Activated CD4-positive, alpha-beta T cell treated with anti-CD3 and anti-CD28 coated beads, Interleukin-2, amount 10 ng/mL, durations not matched to agents 24 days and 14 days (primary cell): ENCODE data around the gene HSH2D. TPM values are rescaled to one million over a fixed set of nuclear protein-coding genes. Genes with fewer than 3 reads are reported as not detected.
A peak's percentile ranks its signal among the peaks of the same experiment; 100 is the strongest.
"Not testable (repeated sequence)": the region's sequence is repeated elsewhere in the genome, so short reads cannot be mapped to it uniquely, and the experiment has no call there.

Experiments used
- DNase-seq: peaks from one replicate; pipeline ENCODE4 v3.0.0; 2022
- H3K27ac Mint-ChIP-seq: one replicate; pipeline ENCODE4 v1.8.0; 2022; ENCODE audit warnings: mild to moderate bottlenecking, mixed read lengths
- H3K27me3 Mint-ChIP-seq: one replicate; pipeline ENCODE4 v1.8.0; 2022; ENCODE audit warnings: mixed read lengths
- H3K36me3 Mint-ChIP-seq: one replicate; pipeline ENCODE4 v1.8.0; 2022; ENCODE audit warnings: low read depth, mild to moderate bottlenecking, mixed read lengths
- H3K4me1 Mint-ChIP-seq: one replicate; pipeline ENCODE4 v1.8.0; 2021; ENCODE audit warnings: mixed read lengths
- H3K4me3 Mint-ChIP-seq: one replicate; pipeline ENCODE4 v1.8.0; 2022; ENCODE audit warnings: mild to moderate bottlenecking, moderate library complexity, mixed read lengths
- H3K9me3 Mint-ChIP-seq: one replicate; pipeline ENCODE4 v1.8.0; 2021; ENCODE audit warnings: mixed read lengths
- intact Hi-C: fragments of 100-400 bp; cut with micrococcal nuclease; formaldehyde crosslinking; loops from one replicate; pipeline ENCODE4 v1.15.1; 2023
- total RNA-seq: library from RNA; stranded (reverse); gene quantifications from 2 replicates; pipeline ENCODE4 v1.2.3, GENCODE V29; 2022

HSH2D gene
- 22.7 and 23.1 TPM in 2 replicates for total RNA-seq

GRCh38 chr19:16143399-16144215, at the start of gene HSH2D:
Gene HSH2D (plus strand): TSS chr19:16143685. CDS start chr19:16148751, 5,066 bp downstream.
- DNase-seq, result peak; percentile 95
- H3K9me3 Mint-ChIP-seq, result no peaks in the 10 kb centered on the region
- peaks cover 15% of the 10 kb centered on the region for H3K36me3 Mint-ChIP-seq
- H3K27ac Mint-ChIP-seq, result peak within 1 kb of the TSS; percentile 98
- peak within 1 kb of the TSS; percentile 96 for H3K4me3 Mint-ChIP-seq
- peaks cover 45% of the 10 kb centered on the region for H3K4me1 Mint-ChIP-seq
- H3K27me3 Mint-ChIP-seq, result no peaks in the 10 kb centered on the region
- intact Hi-C loops, result loop anchor here (1.0 to 2.0 kb wide), 3 partner anchors 17 to 39 kb away; no protein-coding TSS in a partner anchor

DNA sequence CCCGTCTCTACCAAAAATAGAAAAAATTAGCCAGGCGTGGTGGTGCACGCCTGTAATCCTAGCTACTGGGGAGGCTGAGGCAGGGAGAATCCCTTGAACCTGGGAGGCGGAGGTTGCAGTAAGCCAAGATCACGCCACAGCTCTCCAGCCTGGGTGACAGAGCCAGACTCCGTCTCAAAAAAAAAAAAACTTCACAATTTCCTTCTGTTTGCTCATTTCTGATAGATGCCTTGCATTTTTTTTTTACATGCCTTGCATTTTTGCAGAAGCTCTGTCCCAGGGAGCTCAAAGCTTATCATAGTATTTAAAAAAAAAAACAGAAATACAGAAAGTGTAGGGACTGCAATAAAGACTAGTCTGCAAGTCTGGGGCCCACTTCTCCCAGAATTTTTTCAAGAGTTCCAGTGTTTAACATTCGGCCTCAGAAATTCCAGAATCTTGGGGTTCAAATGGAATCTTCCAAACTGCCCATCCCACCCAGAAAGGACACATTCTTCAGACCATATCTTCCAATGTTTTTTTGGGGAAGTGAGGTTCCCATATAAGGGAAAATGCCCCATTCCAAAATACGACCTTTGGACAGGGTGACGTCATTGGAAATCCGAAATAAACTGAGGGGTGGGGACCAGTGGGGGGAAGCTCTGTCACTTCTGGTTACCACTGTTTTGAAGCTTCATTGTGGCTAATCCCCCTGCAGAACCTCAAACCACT, 49.0 kb upstream of the HSH2D start:
- intact Hi-C loops, result no loop called here
- Mint-ChIP-seq H3K27me3 (no peaks in the 10 kb centered on the region), H3K4me3 (peak overlapping the region; percentile 52), H3K36me3 (peaks cover 81% of the 10 kb centered on the region), H3K9me3 (no peaks in the 10 kb centered on the region), H3K4me1 (peaks cover 29% of the 10 kb centered on the region), H3K27ac (peak overlapping the region; percentile 86)
- DNase-seq, result no peak

GRCh38 chr19:16095071-16095571, 48.4 kb upstream of the HSH2D start:
- intact Hi-C loops, result no loop called here
- Mint-ChIP-seq H3K27me3 (no peaks in the 10 kb centered on the region), H3K4me3 (peak overlapping the region; percentile 52), H3K9me3 (no peaks in the 10 kb centered on the region), H3K4me1 (peaks cover 27% of the 10 kb centered on the region), H3K36me3 (peaks cover 80% of the 10 kb centered on the region), H3K27ac (peak overlapping the region; percentile 86)
- DNase-seq, result no peak

- peak overlapping the region; percentile 72 for H3K27ac Mint-ChIP-seq
Measured at GRCh38 chr19:16096280-16096855, 47.1 kb upstream of the HSH2D start.

DNA sequence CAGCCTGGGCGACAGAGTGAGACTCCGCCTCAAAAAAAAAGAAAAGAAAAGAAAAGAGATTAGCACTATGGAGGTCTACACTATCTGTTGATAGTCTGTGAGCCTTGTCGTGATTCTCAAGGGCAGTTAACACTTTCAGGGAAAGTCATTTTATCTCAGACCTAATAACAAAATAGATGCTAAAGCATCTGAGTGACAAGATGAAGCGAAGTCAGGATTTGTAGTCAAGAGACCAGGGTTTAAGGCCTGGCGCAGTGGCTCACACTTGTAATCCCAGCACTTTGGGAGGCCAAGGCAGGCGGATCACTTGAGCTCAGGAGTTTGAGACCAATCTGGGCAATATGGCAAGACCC, 45.1 kb upstream of the HSH2D start:
- Mint-ChIP-seq H3K4me3 (no peak overlapping the region), H3K27me3 (no peaks in the 10 kb centered on the region), H3K4me1 (peaks cover 23% of the 10 kb centered on the region), H3K9me3 (no peaks in the 10 kb centered on the region), H3K27ac (no peak overlapping the region), H3K36me3 (peaks cover 71% of the 10 kb centered on the region)
- intact Hi-C loops, result no loop called here
- no peak for DNase-seq

More at GRCh38 chr19:16096280-16096855, 47.1 kb upstream of the HSH2D start:
- H3K4me1 Mint-ChIP-seq, result peaks cover 27% of the 10 kb centered on the region
- H3K36me3 Mint-ChIP-seq, result peaks cover 78% of the 10 kb centered on the region
- no peaks in the 10 kb centered on the region for H3K9me3 Mint-ChIP-seq
- no peaks in the 10 kb centered on the region for H3K27me3 Mint-ChIP-seq
- DNase-seq, result no peak
- H3K4me3 Mint-ChIP-seq, result peak overlapping the region; percentile 13
- intact Hi-C loops, result no loop called here

GRCh38 chr19:16098821-16099220, 44.7 kb upstream of the HSH2D start:
- intact Hi-C loops, result no loop called here
- peaks cover 70% of the 10 kb centered on the region for H3K36me3 Mint-ChIP-seq
- H3K27ac Mint-ChIP-seq, result no peak overlapping the region
- no peaks in the 10 kb centered on the region for H3K9me3 Mint-ChIP-seq
- H3K4me3 Mint-ChIP-seq, result no peak overlapping the region
- peaks cover 20% of the 10 kb centered on the region for H3K4me1 Mint-ChIP-seq
- no peaks in the 10 kb centered on the region for H3K27me3 Mint-ChIP-seq
- no peak for DNase-seq

DNA sequence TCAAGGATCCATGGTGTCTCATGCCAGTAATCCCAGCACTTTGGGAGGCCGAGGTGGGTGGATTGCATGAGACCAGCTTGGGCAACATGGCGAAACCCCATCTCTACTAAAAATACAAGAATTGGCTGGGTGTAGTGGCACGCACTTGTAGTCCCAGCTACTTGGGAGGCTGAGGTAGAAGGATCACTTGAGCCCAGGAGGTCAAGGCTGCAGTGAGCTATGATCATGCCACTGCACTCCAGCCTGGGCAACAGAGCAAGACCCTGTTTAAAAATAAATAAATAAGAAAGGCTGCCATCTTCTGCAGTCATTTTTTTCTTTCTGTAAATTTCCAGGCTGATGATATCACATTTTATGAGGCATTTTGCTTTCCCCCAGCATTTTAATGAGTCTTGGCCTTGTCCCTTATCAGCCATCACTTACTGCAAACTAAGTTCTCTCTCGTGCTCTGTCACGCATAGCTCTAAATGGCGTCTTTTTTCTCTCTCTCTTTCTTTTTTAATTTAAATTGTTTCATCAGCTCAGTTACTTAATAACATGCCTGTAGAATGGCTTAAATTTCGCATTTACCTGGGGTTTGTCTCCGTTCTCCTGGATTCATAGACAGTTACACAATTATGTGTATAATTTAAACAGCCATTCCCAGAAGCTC, 44.0 kb upstream of the HSH2D start:
- H3K4me3 Mint-ChIP-seq, DNase-seq, H3K27me3 Mint-ChIP-seq, intact Hi-C loops, H3K9me3 Mint-ChIP-seq, H3K27ac Mint-ChIP-seq: not testable (repeated sequence)
- Mint-ChIP-seq H3K36me3 (peaks cover 69% of the 10 kb centered on the region), H3K4me1 (peaks cover 20% of the 10 kb centered on the region)

DNA sequence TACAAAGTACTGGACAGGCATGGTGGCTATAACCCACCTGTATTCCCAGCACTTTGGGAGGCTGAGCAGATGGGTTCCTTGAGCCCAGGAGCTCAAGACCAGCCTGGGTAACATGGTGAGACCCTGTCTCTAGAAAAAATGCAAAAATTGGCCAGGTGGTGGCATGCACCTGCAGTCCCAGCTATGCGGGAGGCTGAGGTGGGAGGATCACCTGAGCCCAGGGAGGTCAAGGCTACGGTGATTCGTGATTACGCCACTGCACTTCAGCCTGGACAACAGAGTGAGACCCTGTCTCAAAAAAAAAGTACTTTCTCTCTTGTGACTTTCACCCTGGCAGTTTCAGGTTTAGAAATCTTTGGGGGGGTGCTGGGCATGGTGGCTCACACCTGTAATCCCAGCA, 43.0 kb upstream of the HSH2D start:
- no peak for DNase-seq
- H3K4me3 Mint-ChIP-seq, result no peak overlapping the region
- no peaks in the 10 kb centered on the region for H3K9me3 Mint-ChIP-seq
- no peaks in the 10 kb centered on the region for H3K27me3 Mint-ChIP-seq
- peaks cover 61% of the 10 kb centered on the region for H3K36me3 Mint-ChIP-seq
- intact Hi-C loops, result no loop called here
- peaks cover 12% of the 10 kb centered on the region for H3K4me1 Mint-ChIP-seq
- H3K27ac Mint-ChIP-seq, result no peak overlapping the region

- Mint-ChIP-seq H3K36me3 (peaks cover 28% of the 10 kb centered on the region), H3K27me3 (no peaks in the 10 kb centered on the region), H3K9me3 (no peaks in the 10 kb centered on the region), H3K4me1 (peaks cover 4% of the 10 kb centered on the region), H3K27ac (no peak overlapping the region), H3K4me3 (no peak overlapping the region)
- intact Hi-C loops, result no loop called here
- DNase-seq, result no peak
Measured at GRCh38 chr19:16104722-16105121, 38.8 kb upstream of the HSH2D start.

- Mint-ChIP-seq H3K36me3 (peaks cover 22% of the 10 kb centered on the region), H3K4me1 (peaks cover 5% of the 10 kb centered on the region), H3K9me3 (no peaks in the 10 kb centered on the region), H3K27me3 (no peaks in the 10 kb centered on the region), H3K27ac (peak overlapping the region; percentile 46), H3K4me3 (no peak overlapping the region)
- intact Hi-C loops, result no loop called here
- DNase-seq, result peak; percentile 63
Measured at GRCh38 chr19:16106121-16106520, 37.4 kb upstream of the HSH2D start.

DNA sequence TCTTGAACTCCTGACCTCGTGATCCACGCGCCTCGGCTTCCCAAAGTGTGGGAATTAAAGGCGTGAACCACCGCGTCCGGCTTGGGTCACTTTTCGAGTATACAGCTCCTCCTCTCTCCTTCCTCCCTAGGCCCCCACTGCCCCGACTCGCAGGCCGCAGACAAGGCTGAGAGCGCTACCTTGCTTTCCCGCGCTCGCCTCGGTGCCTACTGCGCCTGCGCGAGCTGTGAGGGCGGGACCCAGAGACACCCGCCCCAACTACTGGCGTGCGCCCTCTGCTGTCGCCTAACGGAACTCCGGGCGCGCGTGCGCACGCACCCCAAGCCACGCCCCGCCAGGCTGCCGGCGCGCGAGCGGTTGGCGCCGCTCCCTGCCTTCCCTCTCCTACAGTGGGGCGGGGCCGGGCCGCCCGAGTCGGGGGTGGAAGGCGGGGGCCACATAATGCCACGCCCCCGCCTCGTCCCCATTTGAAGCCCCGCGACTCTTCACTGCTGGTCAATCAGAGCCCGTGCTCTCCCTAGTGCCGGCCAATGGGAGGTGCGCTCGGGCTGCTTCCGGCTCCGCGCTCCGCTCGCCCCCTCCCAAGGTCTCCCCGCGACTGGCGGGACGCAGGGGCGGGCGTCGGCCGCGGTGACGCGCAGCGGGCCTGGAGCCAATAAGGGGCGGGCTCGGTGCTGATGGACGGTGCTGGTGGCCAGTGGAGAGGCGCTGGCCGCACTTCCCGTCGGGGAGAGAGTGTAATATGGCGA, 32.2 kb upstream of the HSH2D start, which contains the start of gene RAB8A:
Gene RAB8A (plus strand): TSS at position 730 of the 749 bp plus-strand sequence. CDS start 13 bp downstream, at position 743.
- peaks cover 26% of the 10 kb centered on the region for H3K4me1 Mint-ChIP-seq
- intact Hi-C loops, result loop anchor here (1.0 to 2.0 kb wide), 5 partner anchors 8 to 986 kb away; partner anchors contain the start of gene FAM32A
- peaks cover 21% of the 10 kb centered on the region for H3K36me3 Mint-ChIP-seq
- peak; percentile 100 for DNase-seq
- H3K27me3 Mint-ChIP-seq, result no peaks in the 10 kb centered on the region
- H3K4me3 Mint-ChIP-seq, result peak within 1 kb of the TSS; percentile 95
- peak within 1 kb of the TSS; percentile 95 for H3K27ac Mint-ChIP-seq
- H3K9me3 Mint-ChIP-seq, result no peaks in the 10 kb centered on the region

- Mint-ChIP-seq H3K27me3 (no peaks in the 10 kb centered on the region), H3K4me1 (peaks cover 30% of the 10 kb centered on the region), H3K27ac (peak overlapping the region; percentile 95), H3K4me3 (peak overlapping the region; percentile 95), H3K36me3 (peaks cover 24% of the 10 kb centered on the region), H3K9me3 (no peaks in the 10 kb centered on the region)
- intact Hi-C loops, result loop anchor here (1.0 to 2.0 kb wide), 5 partner anchors 7 to 987 kb away; partner anchors contain the start of gene FAM32A
- no peak for DNase-seq
Measured at GRCh38 chr19:16111909-16112752, 31.4 kb upstream of the HSH2D start.
